ENCODE data around the gene TAGAP. TPM values are rescaled to one million over a fixed set of nuclear protein-coding genes. Genes with fewer than 3 reads are reported as not detected.

The TAGAP gene
- total and polyA plus RNA-seq, 2 donors (not counting 3 experiments of a cell fraction or from before 2014, with no cell fraction given): not detected

GRCh38 chr6:159077123-159077522, 32.3 kb upstream of the TAGAP start:
- FAIRE-seq: no peak

GRCh38 chr6:159075506-159076228, 30.9 kb upstream of the TAGAP start:
- no peak for DNase-seq (ENCODE audit: low read depth, low spot score)
- TF ChIP-seq, protein P1, sequence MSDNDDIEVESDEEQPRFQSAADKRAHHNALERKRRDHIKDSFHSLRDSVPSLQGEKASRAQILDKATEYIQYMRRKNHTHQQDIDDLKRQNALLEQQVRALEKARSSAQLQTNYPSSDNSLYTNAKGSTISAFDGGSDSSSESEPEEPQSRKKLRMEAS (IDR thresholded peaks at IDR 0.05; ENCODE audit: insufficient read depth, insufficient read length): no peak
- TF ChIP-seq, protein P2, sequence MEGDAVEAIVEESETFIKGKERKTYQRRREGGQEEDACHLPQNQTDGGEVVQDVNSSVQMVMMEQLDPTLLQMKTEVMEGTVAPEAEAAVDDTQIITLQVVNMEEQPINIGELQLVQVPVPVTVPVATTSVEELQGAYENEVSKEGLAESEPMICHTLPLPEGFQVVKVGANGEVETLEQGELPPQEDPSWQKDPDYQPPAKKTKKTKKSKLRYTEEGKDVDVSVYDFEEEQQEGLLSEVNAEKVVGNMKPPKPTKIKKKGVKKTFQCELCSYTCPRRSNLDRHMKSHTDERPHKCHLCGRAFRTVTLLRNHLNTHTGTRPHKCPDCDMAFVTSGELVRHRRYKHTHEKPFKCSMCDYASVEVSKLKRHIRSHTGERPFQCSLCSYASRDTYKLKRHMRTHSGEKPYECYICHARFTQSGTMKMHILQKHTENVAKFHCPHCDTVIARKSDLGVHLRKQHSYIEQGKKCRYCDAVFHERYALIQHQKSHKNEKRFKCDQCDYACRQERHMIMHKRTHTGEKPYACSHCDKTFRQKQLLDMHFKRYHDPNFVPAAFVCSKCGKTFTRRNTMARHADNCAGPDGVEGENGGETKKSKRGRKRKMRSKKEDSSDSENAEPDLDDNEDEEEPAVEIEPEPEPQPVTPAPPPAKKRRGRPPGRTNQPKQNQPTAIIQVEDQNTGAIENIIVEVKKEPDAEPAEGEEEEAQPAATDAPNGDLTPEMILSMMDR (IDR thresholded peaks at IDR 0.05; ENCODE audit: extremely low read depth in 1 of 2, insufficient read depth in 1 of 2, low read depth in 1 of 2, low read length in 2 of 2): no peak
- no peak for TF ChIP-seq MYC (IDR thresholded peaks at IDR 0.05; ENCODE audit: low read depth, low read length)
- TF ChIP-seq POLR2A (IDR thresholded peaks at IDR 0.05; ENCODE audit: low read depth, low read length): no peak
- TF ChIP-seq JUN (IDR thresholded peaks at IDR 0.05; ENCODE audit: borderline replicate concordance, insufficient read depth, insufficient read length, low read depth): no peak
- TF ChIP-seq GATA2 (IDR thresholded peaks at IDR 0.05; ENCODE audit: insufficient read depth, insufficient read length, low read depth, low read length): no peak
- no peak for TF ChIP-seq FOS (IDR thresholded peaks at IDR 0.05; ENCODE audit: borderline replicate concordance, insufficient read depth, low read length)
- no peak for TF ChIP-seq EZH2 (IDR thresholded peaks at IDR 0.05; ENCODE audit: borderline replicate concordance, low read depth, low read length, severe bottlenecking)
- TF ChIP-seq POLR2AphosphoS5 (IDR thresholded peaks at IDR 0.05; ENCODE audit: insufficient read depth, low read depth, low read length): no peak
- no TSS peak for BruUV-seq (replicated peaks)
- Histone ChIP-seq H3K9ac (replicated peaks; ENCODE audit: extremely low read depth, insufficient read depth, low read length) (no peak overlapping the region), H3K79me2 (ENCODE audit: control insufficient read depth, insufficient read depth, low read length) (no peaks in the 10 kb centered on the region), H4K20me1 (replicated peaks; ENCODE audit: control insufficient read depth, extremely low read depth, insufficient read depth, low read length) (no peaks in the 10 kb centered on the region), H2AFZ (ENCODE audit: low read depth, low read length) (no peak overlapping the region), H3K9me3 (replicated peaks; ENCODE audit: control insufficient read depth, insufficient read depth, low read length) (no peaks in the 10 kb centered on the region), H3K27me3 (ENCODE audit: control insufficient read depth in 2 of 2, insufficient read depth in 2 of 2, low read length in 2 of 2) (no peaks in the 10 kb centered on the region), H3K4me2 (ENCODE audit: insufficient read depth, low read length) (no peak overlapping the region), H3K27ac (ENCODE audit: insufficient read depth, low read depth, low read length) (no peak overlapping the region), H3K4me1 (ENCODE audit: control insufficient read depth, extremely low read depth, insufficient read depth, low read length) (no peaks in the 10 kb centered on the region), H3K4me3 (replicated peaks in 1 of 3; ENCODE audit: insufficient read depth in 1 of 3, low read depth in 1 of 3, low read length in 3 of 3) (no peak overlapping the region), H3K36me3 (ENCODE audit: control insufficient read depth in 2 of 2, extremely low read depth in 1 of 2, insufficient read depth in 2 of 2, low read length in 2 of 2) (no peaks in the 10 kb centered on the region), H3K9me1 (replicated peaks; ENCODE audit: control insufficient read depth, extremely low read depth, insufficient read depth, low read length) (no peaks in the 10 kb centered on the region)
- FAIRE-seq: no peak
- intact Hi-C loops (cut with micrococcal nuclease) (no loop called here), dilution Hi-C loops (cut with MboI; ENCODE audit: extremely low pct_ligation_motif_present, low sequenced_read_pairs) (no loop called here)
- CTCF ChIA-PET: interaction anchor here (1.2 kb wide), 1 partner anchor 34 kb away, joined by 3 read pairs; no protein-coding TSS in a partner anchor
- POLR2A ChIA-PET: no interaction called here

More at GRCh38 chr6:159077123-159077522, 32.3 kb upstream of the TAGAP start:
- Histone ChIP-seq H4K20me1 (replicated peaks; ENCODE audit: control insufficient read depth, extremely low read depth, insufficient read depth, low read length) (no peaks in the 10 kb centered on the region), H3K4me3 (replicated peaks in 1 of 3; ENCODE audit: insufficient read depth in 1 of 3, low read depth in 1 of 3, low read length in 3 of 3) (no peak overlapping the region), H3K27ac (ENCODE audit: insufficient read depth, low read depth, low read length) (no peak overlapping the region), H3K9ac (replicated peaks; ENCODE audit: extremely low read depth, insufficient read depth, low read length) (no peak overlapping the region), H3K79me2 (ENCODE audit: control insufficient read depth, insufficient read depth, low read length) (no peaks in the 10 kb centered on the region), H3K27me3 (ENCODE audit: control insufficient read depth in 2 of 2, insufficient read depth in 2 of 2, low read length in 2 of 2) (no peaks in the 10 kb centered on the region), H3K36me3 (ENCODE audit: control insufficient read depth in 2 of 2, extremely low read depth in 1 of 2, insufficient read depth in 2 of 2, low read length in 2 of 2) (no peaks in the 10 kb centered on the region), H3K9me1 (replicated peaks; ENCODE audit: control insufficient read depth, extremely low read depth, insufficient read depth, low read length) (no peaks in the 10 kb centered on the region), H2AFZ (ENCODE audit: low read depth, low read length) (no peak overlapping the region), H3K4me2 (ENCODE audit: insufficient read depth, low read length) (no peak overlapping the region), H3K4me1 (ENCODE audit: control insufficient read depth, extremely low read depth, insufficient read depth, low read length) (no peaks in the 10 kb centered on the region), H3K9me3 (replicated peaks; ENCODE audit: control insufficient read depth, insufficient read depth, low read length) (no peaks in the 10 kb centered on the region)
- BruUV-seq (replicated peaks): no TSS peak
- DNase-seq (ENCODE audit: low read depth, low spot score): no peak
- TF ChIP-seq, protein P1 (IDR thresholded peaks at IDR 0.05; ENCODE audit: insufficient read depth, insufficient read length): no peak
- no peak for TF ChIP-seq MYC (IDR thresholded peaks at IDR 0.05; ENCODE audit: low read depth, low read length)
- dilution Hi-C loops (cut with MboI; ENCODE audit: extremely low pct_ligation_motif_present, low sequenced_read_pairs) (no loop called here), intact Hi-C loops (cut with micrococcal nuclease) (no loop called here)
- ChIA-PET POLR2A (no interaction called here), CTCF (no interaction called here)
